Thymus (tissue), 11 donors: ENCODE measurements around the gene IFI27. TPM values are rescaled to one million over a fixed set of nuclear protein-coding genes. Genes with fewer than 3 reads are reported as not detected.

Experiments
- DNase-seq, 9 donors: peaks; one replicate each; pipeline ENCODE4 v3.0.0-alpha.2; 2013; ENCODE audit warnings: low spot score in 9 of 9, low read depth in 6 of 9, missing footprints in 1 of 9
- H3K27ac ChIP-seq, 2 donors: one replicate each; pipeline ENCODE4 v1.5.1; 2013; ENCODE audit warnings: control low read depth in 1 of 2, low read depth in 1 of 2, low read length in 1 of 2, mild to moderate bottlenecking in 1 of 2, moderate library complexity in 1 of 2
- H3K27me3 ChIP-seq, 2 donors: one replicate each; pipeline ENCODE4 v1.5.1; 2013; ENCODE audit warnings: low read length in 1 of 2; ENCODE audit not compliant: control insufficient read depth in 2 of 2, insufficient read depth in 1 of 2
- H3K36me3 ChIP-seq, 2 donors: one replicate each; pipeline ENCODE4 v1.5.1; 2013; ENCODE audit warnings: low read length in 1 of 2, mild to moderate bottlenecking in 1 of 2, moderate library complexity in 1 of 2; ENCODE audit not compliant: control insufficient read depth in 2 of 2, insufficient read depth in 2 of 2
- H3K4me1 ChIP-seq, 2 donors: one replicate each; pipeline ENCODE4 v1.5.1; 2013; ENCODE audit warnings: low read length in 2 of 2; ENCODE audit not compliant: control insufficient read depth in 2 of 2, insufficient read depth in 2 of 2
- H3K4me3 ChIP-seq, 2 donors: one replicate each; pipeline ENCODE4 v1.5.1; 2013; ENCODE audit warnings: low read length in 2 of 2, control low read depth in 1 of 2, mild to moderate bottlenecking in 1 of 2
- H3K9me3 ChIP-seq, 2 donors: one replicate each; pipeline ENCODE4 v1.5.1; 2013; ENCODE audit warnings: low read length in 1 of 2, mild to moderate bottlenecking in 1 of 2; ENCODE audit not compliant: control insufficient read depth in 2 of 2, insufficient read depth in 1 of 2
- WGBS: extraction: QIAGEN DNeasy Blood & Tissue Kit; methylation state at CpG from one replicate; pipeline ENCODE4 v1.1.7; 2013; 5-methylcytosine and 5-hydroxymethylcytosine counted together
- polyA plus RNA-seq: library from polyadenylated mRNA; stranded (reverse); fragments of 200-250 nt; gene quantifications from one replicate; pipeline ENCODE4 v1.2.3, GENCODE V29; 2013
- total RNA-seq: library from RNA; stranded (reverse); fragments of 120-200 nt; gene quantifications from one replicate; pipeline ENCODE4 v1.2.4, GENCODE V29; 2013
- donor health status: healthy.

Gene IFI27
- total and polyA plus RNA-seq, 2 donors = 360 to 839 TPM

- no peaks in the 10 kb centered on the region for H3K4me1 ChIP-seq
- 97% methylated on average over 2 of the region's 2 CpGs for WGBS
- no peaks in the 10 kb centered on the region for H3K27me3 ChIP-seq
- no peak for DNase-seq
- H3K27ac ChIP-seq = no peak overlapping the region
- no peaks in the 10 kb centered on the region for H3K9me3 ChIP-seq
- no peak overlapping the region for H3K4me3 ChIP-seq
- H3K36me3 ChIP-seq = peaks cover 0 to 3% of the 10 kb centered on the region in 2 donors
Observed at GRCh38 chr14:94093418-94093817, 17.1 kb upstream of the IFI27 start.

- 96% methylated on average over 4 of the region's 4 CpGs for WGBS
- H3K4me1 ChIP-seq = no peaks in the 10 kb centered on the region
- no peaks in the 10 kb centered on the region for H3K9me3 ChIP-seq
- no peak overlapping the region for H3K27ac ChIP-seq
- no peak overlapping the region for H3K4me3 ChIP-seq
- DNase-seq = no peak
- H3K36me3 ChIP-seq = peaks cover 0 to 3% of the 10 kb centered on the region in 2 donors
- no peaks in the 10 kb centered on the region for H3K27me3 ChIP-seq
Observed at GRCh38 chr14:94097091-94097490, 13.4 kb upstream of the IFI27 start.

GRCh38 chr14:94098326-94098992 is 12.1 kb upstream of the IFI27 start:
- DNase-seq = no peak
- H3K36me3 ChIP-seq = peaks cover 0 to 3% of the 10 kb centered on the region in 2 donors
- no peak overlapping the region for H3K27ac ChIP-seq
- no peaks in the 10 kb centered on the region for H3K4me1 ChIP-seq
- WGBS = 74% methylated on average over 10 of the region's 10 CpGs
- H3K4me3 ChIP-seq = no peak overlapping the region
- H3K9me3 ChIP-seq = no peaks in the 10 kb centered on the region
- no peaks in the 10 kb centered on the region for H3K27me3 ChIP-seq

- DNase-seq = no peak
- WGBS = 65% methylated on average over 6 of the region's 6 CpGs
- peaks cover 0 to 3% of the 10 kb centered on the region in 2 donors for H3K36me3 ChIP-seq
- H3K4me1 ChIP-seq = no peaks in the 10 kb centered on the region
- H3K27ac ChIP-seq = no peak overlapping the region
- H3K27me3 ChIP-seq = no peaks in the 10 kb centered on the region
- no peaks in the 10 kb centered on the region for H3K9me3 ChIP-seq
- no peak overlapping the region for H3K4me3 ChIP-seq
Observed at GRCh38 chr14:94099006-94099405, 11.5 kb upstream of the IFI27 start.

- 96% methylated on average over 4 of the region's 4 CpGs for WGBS
- DNase-seq = no peak
Observed at GRCh38 chr14:94100847-94101246, 9.7 kb upstream of the IFI27 start.

GRCh38 chr14:94101748-94102147 is 8.8 kb upstream of the IFI27 start:
- no peaks in the 10 kb centered on the region for H3K27me3 ChIP-seq
- H3K27ac ChIP-seq = no peak overlapping the region
- peaks cover 0 to 3% of the 10 kb centered on the region in 2 donors for H3K36me3 ChIP-seq
- no peaks in the 10 kb centered on the region for H3K4me1 ChIP-seq
- H3K4me3 ChIP-seq = no peak overlapping the region
- no peak for DNase-seq
- 99% methylated on average over 10 of the region's 10 CpGs for WGBS
- no peaks in the 10 kb centered on the region for H3K9me3 ChIP-seq

More at GRCh38 chr14:94100847-94101246, 9.7 kb upstream of the IFI27 start:
- H3K27me3 ChIP-seq = no peaks in the 10 kb centered on the region
- H3K4me1 ChIP-seq = no peaks in the 10 kb centered on the region
- peaks cover 0 to 3% of the 10 kb centered on the region in 2 donors for H3K36me3 ChIP-seq
- no peak overlapping the region for H3K4me3 ChIP-seq
- no peak overlapping the region for H3K27ac ChIP-seq
- no peaks in the 10 kb centered on the region for H3K9me3 ChIP-seq

GRCh38 chr14:94102768-94103482 is 7.6 kb upstream of the IFI27 start:
- WGBS = 97% methylated on average over 8 of the region's 8 CpGs
- no peaks in the 10 kb centered on the region for H3K4me1 ChIP-seq
- no peaks in the 10 kb centered on the region for H3K27me3 ChIP-seq
- no peak for DNase-seq
- H3K27ac ChIP-seq = no peak overlapping the region
- no peak overlapping the region for H3K4me3 ChIP-seq
- H3K9me3 ChIP-seq = no peaks in the 10 kb centered on the region
- peaks cover 0 to 3% of the 10 kb centered on the region in 2 donors for H3K36me3 ChIP-seq

- Histone ChIP-seq H3K27me3 (no peaks in the 10 kb centered on the region), H3K27ac (no peak overlapping the region), H3K4me1 (no peaks in the 10 kb centered on the region), H3K36me3 (no peaks in the 10 kb centered on the region), H3K9me3 (no peaks in the 10 kb centered on the region), H3K4me3 (no peak overlapping the region)
- no peak for DNase-seq
- WGBS = 89% methylated on average over 7 of the region's 7 CpGs
Observed at GRCh38 chr14:94103554-94104150, 6.9 kb upstream of the IFI27 start.

- WGBS = 89% methylated on average over 10 of the region's 10 CpGs
- Histone ChIP-seq H3K27ac (no peak overlapping the region), H3K9me3 (no peaks in the 10 kb centered on the region), H3K4me1 (no peaks in the 10 kb centered on the region), H3K4me3 (no peak overlapping the region), H3K27me3 (no peaks in the 10 kb centered on the region), H3K36me3 (no peaks in the 10 kb centered on the region)
- no peak for DNase-seq
Observed at GRCh38 chr14:94104731-94105130, 5.8 kb upstream of the IFI27 start.
